GM23248 (cell line): Measurements from ENCODE around the gene RFTN1. TPM values are rescaled to one million over a fixed set of nuclear protein-coding genes. Genes with fewer than 3 reads are reported as not detected.

Source experiments
- DNase-seq: peaks from one replicate; pipeline ENCODE4 v3.0.0-alpha.2; 2015
- H2AFZ ChIP-seq: fragments of 200-600 bp; sonication (generic); 2 replicates; pipeline ENCODE4 v1.6.1; 2016; ENCODE audit warnings: antibody characterized with exemption
- H3F3A ChIP-seq: fragments of 200-600 bp; sonication (generic); 2 replicates; pipeline ENCODE4 v1.6.1; 2016; ENCODE audit warnings: mild to moderate bottlenecking, antibody characterized with exemption, mixed run types; ENCODE audit not compliant: insufficient read depth
- H3K27ac ChIP-seq: fragments of 200-600 bp; sonication (generic); 2 replicates; pipeline ENCODE4 v1.5.1; 2016; ENCODE audit warnings: mild to moderate bottlenecking
- H3K27me3 ChIP-seq: fragments of 200-600 bp; sonication (generic); replicated peaks from 2 replicates; pipeline ENCODE4 v1.6.1; 2016; ENCODE audit warnings: mild to moderate bottlenecking; ENCODE audit not compliant: insufficient read depth
- H3K36me3 ChIP-seq: fragments of 200-600 bp; sonication (generic); 2 replicates; pipeline ENCODE4 v1.6.1; 2016; ENCODE audit warnings: low read depth, mild to moderate bottlenecking
- H3K4me1 ChIP-seq: fragments of 200-600 bp; sonication (generic); 2 replicates; pipeline ENCODE4 v1.6.1; 2016; ENCODE audit warnings: mild to moderate bottlenecking; ENCODE audit not compliant: insufficient read depth
- H3K4me2 ChIP-seq: fragments of 200-600 bp; sonication (generic); one replicate; pipeline ENCODE4 v1.6.1; 2016; ENCODE audit warnings: mild to moderate bottlenecking; ENCODE audit not compliant: unreplicated experiment
- H3K4me3 ChIP-seq: fragments of 200-600 bp; sonication (generic); 2 replicates; pipeline ENCODE4 v1.5.1; 2016; ENCODE audit warnings: mild to moderate bottlenecking
- H3K79me2 ChIP-seq: fragments of 200-600 bp; sonication (generic); 2 replicates; pipeline ENCODE4 v1.6.1; 2016; ENCODE audit warnings: mild to moderate bottlenecking; ENCODE audit not compliant: insufficient read depth
- H3K9ac ChIP-seq: fragments of 200-600 bp; sonication (generic); 2 replicates; pipeline ENCODE4 v1.6.1; 2016; ENCODE audit warnings: mild to moderate bottlenecking
- H3K9me2 ChIP-seq: fragments of 200-600 bp; sonication (generic); 2 replicates; pipeline ENCODE4 v1.6.1; 2016; ENCODE audit warnings: mixed run types, mild to moderate bottlenecking, moderate library complexity; ENCODE audit not compliant: insufficient read depth
- H3K9me3 ChIP-seq: fragments of 200-600 bp; sonication (generic); one replicate; pipeline ENCODE4 v1.6.1; 2017; ENCODE audit warnings: low read depth
- H4K20me1 ChIP-seq: fragments of 200-600 bp; sonication (generic); 2 replicates; pipeline ENCODE4 v1.6.0; 2016; ENCODE audit not compliant: insufficient read depth
- EZH2 ChIP-seq: fragments of 200-600 bp; sonication (generic); IDR thresholded peaks from 2 replicates; pipeline ENCODE4 v1.6.1; 2018; ENCODE audit warnings: antibody characterized with exemption, mild to moderate bottlenecking; ENCODE audit not compliant: insufficient read depth, poor library complexity, severe bottlenecking
- EZH2phosphoT487 ChIP-seq: fragments of 200-600 bp; sonication (generic); IDR thresholded peaks from 2 replicates; pipeline ENCODE4 v1.6.1; 2018; ENCODE audit warnings: antibody characterized with exemption, moderate library complexity, mild to moderate bottlenecking, low read depth; ENCODE audit not compliant: insufficient read depth
- WGBS, 2 experiments: methylation state at CpG; one replicate each; pipeline ENCODE4 v1.1.6; 2015 to 2017; ENCODE audit warnings: low lambda C conversion rate in 2 of 2, low coverage in 1 of 2; ENCODE audit errors: missing lambda C conversion rate in 2 of 2; 5-methylcytosine and 5-hydroxymethylcytosine counted together
- in situ Hi-C: fragments of 300-500 bp; cut with MboI; formaldehyde crosslinking; loops from 2 replicates; pipeline ENCODE4 v1.15.0; 2020
- polyA plus RNA-seq: library from polyadenylated mRNA; unstranded; fragments of >200 nt; fragmentation: Nextera tagmentation; extraction: Ambion mirVana; gene quantifications from 2 replicates; pipeline ENCODE4 v1.2.1, GENCODE V29; 2016
- total RNA-seq: library from RNA; depleted of rRNA; stranded (reverse); fragments of >200 nt; shearing (Covaris generic); gene quantifications from 2 replicates; pipeline ENCODE4 v1.2.3, GENCODE V29; 2014

RFTN1 gene
- total and polyA plus RNA-seq, 2 experiments from 2014 or later: 43.1 to 77.7 TPM

DNA sequence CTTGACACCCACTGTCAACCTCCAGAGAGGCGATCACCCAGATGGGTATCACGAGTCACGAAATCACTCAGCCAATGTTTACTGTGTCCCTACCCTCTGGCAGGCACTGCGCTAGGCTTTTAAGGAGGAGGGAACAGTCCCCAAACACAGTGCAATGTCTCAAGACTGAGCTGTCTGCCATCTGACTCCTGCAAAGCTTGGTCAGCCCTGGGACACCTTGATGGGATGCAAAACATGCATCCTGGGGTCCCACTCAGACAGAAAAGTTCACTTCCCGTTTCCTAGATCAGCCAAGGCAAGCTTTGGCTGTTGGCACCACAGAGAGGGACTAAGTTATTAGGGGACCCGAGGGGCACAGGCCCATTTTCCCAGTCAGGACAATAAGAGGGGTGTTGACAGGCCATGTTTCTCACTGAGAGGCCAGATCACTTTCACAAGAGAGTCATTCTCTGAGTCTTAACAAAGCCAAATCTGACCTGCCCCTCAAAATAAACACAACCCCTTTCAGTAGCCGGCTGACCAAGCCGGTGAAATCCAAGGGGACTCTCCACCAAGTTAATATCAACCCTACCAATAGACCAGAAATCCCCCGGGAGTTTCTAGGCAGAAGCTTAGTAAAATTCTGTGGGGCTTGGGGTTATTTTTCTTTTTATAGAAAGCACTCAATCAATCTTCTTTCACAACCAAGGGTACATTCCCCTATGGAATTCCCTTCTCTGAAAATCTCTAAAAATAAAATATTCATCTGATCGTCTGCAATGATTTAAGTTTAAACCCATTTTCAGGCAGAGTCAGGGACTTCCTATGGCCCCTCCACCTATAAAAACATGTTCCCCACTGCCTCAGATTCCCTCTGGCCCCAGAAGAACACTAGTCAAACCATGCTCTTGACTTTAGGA is 3.5 kb downstream of the RFTN1 start:
- TF ChIP-seq EZH2 (no peak), EZH2phosphoT487 (no peak)
- H3K4me3 ChIP-seq: no peak overlapping the region
- no peak for DNase-seq
- H3K9me2 ChIP-seq: no peaks in the 10 kb centered on the region
- no peaks in the 10 kb centered on the region for H3K27me3 ChIP-seq
- no peaks in the 10 kb centered on the region for H3K36me3 ChIP-seq
- no peak overlapping the region for H3K27ac ChIP-seq
- no peaks in the 10 kb centered on the region for H3K9me3 ChIP-seq
- no peak overlapping the region for H2AFZ ChIP-seq
- H3K4me1 ChIP-seq: peaks cover 25% of the 10 kb centered on the region
- peaks cover 72% of the 10 kb centered on the region for H3K79me2 ChIP-seq
- H3F3A ChIP-seq: peaks cover 27% of the 10 kb centered on the region
- H3K4me2 ChIP-seq: no peak overlapping the region
- WGBS, 2 experiments: 86 to 87% methylated on average over 10 of the region's 10 CpGs
- in situ Hi-C loops: loop anchor here (10.0 kb wide), 1 partner anchor 205 kb away; no protein-coding TSS in a partner anchor
- no peak overlapping the region for H3K9ac ChIP-seq
- H4K20me1 ChIP-seq: peaks cover 8% of the 10 kb centered on the region

DNA sequence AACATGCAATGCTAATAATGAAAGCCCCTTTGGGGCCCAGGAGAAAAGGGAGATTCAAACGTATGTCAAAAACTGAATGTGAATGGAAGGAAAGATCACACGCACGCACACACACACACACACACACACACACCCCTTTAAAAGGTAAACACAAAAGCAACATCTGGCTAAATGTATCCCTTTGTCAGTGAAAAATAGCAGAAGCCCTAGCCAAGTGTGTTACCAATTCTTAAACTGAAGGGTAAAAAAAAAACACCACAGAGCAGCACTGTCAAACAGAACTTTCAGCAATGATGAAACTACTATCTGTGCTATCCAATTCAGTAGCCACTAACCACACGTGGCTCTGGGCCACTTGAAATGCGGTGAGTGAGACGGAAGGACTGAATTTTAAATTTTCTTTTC is 4.9 kb downstream of the RFTN1 start:
- Histone ChIP-seq H3K9me3 (no peaks in the 10 kb centered on the region), H3K27ac (no peak overlapping the region), H3K9ac (no peak overlapping the region), H2AFZ (no peak overlapping the region), H3K27me3 (no peaks in the 10 kb centered on the region), H4K20me1 (peaks cover 8% of the 10 kb centered on the region), H3K4me2 (no peak overlapping the region), H3F3A (peaks cover 27% of the 10 kb centered on the region), H3K9me2 (no peaks in the 10 kb centered on the region), H3K79me2 (peaks cover 81% of the 10 kb centered on the region), H3K4me1 (peaks cover 25% of the 10 kb centered on the region), H3K4me3 (no peak overlapping the region), H3K36me3 (no peaks in the 10 kb centered on the region)
- in situ Hi-C loops: no loop called here
- WGBS, 2 experiments: 45 to 52% methylated on average over 6 of the region's 6 CpGs
- DNase-seq: peak; percentile 51
- no peak for TF ChIP-seq EZH2phosphoT487
- no peak for TF ChIP-seq EZH2

DNA sequence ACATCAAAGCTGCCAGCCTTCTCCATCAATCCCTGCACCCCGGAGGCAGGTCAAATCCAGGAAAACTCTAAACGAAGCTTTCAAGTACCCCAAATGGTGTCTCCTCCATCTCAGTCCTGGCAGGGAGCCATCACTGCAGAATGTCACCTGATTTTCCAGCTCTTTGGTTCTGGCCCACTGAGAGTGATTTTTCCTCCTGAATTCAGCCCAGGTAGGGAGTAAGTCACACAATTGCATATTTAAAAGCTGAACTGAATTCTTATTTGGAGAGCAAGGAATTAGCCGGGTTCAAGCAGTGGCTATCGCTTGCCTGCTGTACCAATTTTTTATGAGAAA is 5.3 kb downstream of the RFTN1 start:
- in situ Hi-C loops: no loop called here
- H4K20me1 ChIP-seq: peaks cover 8% of the 10 kb centered on the region
- no peak overlapping the region for H3K4me3 ChIP-seq
- no peaks in the 10 kb centered on the region for H3K36me3 ChIP-seq
- peaks cover 25% of the 10 kb centered on the region for H3K4me1 ChIP-seq
- WGBS, 2 experiments: 95 to 98% methylated on average over 4 of the region's 4 CpGs
- no peak overlapping the region for H3K9ac ChIP-seq
- H3K9me3 ChIP-seq: no peaks in the 10 kb centered on the region
- no peak overlapping the region for H3K27ac ChIP-seq
- no peak for TF ChIP-seq EZH2phosphoT487
- TF ChIP-seq EZH2: no peak
- H3K27me3 ChIP-seq: no peaks in the 10 kb centered on the region
- no peak for DNase-seq
- peaks cover 27% of the 10 kb centered on the region for H3F3A ChIP-seq
- H3K79me2 ChIP-seq: peaks cover 85% of the 10 kb centered on the region
- no peak overlapping the region for H2AFZ ChIP-seq
- H3K4me2 ChIP-seq: no peak overlapping the region
- H3K9me2 ChIP-seq: no peaks in the 10 kb centered on the region

DNA sequence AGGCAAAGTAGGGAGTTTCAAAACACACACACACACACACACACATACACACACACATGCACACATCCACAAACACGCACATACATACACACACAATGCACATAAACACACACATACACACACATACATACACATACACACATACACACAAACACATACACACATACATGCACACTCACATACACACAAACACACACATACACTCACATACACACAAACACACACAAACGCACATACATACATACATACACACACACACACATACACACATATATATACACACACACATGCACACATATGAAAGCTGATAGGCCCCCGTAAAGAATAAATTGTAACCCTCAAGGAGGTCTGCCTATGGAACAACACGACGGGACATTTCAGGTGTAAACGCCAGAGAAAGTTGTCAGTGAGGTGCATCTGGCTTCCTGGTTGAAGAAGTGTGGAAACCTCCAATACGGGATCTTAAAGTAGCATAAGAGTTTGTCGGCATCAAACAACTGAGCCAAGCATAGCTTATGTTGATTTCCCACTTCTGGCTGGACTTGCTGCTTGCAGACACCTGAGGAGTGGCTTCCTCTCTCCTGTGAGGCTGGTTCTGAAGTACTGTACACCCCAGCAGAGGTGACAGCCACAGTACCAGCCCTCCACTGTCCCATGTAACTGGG is 5.8 kb downstream of the RFTN1 start:
- Histone ChIP-seq H3K4me3 (no peak overlapping the region), H3K4me2 (no peak overlapping the region), H2AFZ (no peak overlapping the region), H4K20me1 (peaks cover 8% of the 10 kb centered on the region), H3F3A (peaks cover 27% of the 10 kb centered on the region), H3K9ac (no peak overlapping the region), H3K79me2 (peaks cover 90% of the 10 kb centered on the region), H3K9me2 (no peaks in the 10 kb centered on the region), H3K36me3 (no peaks in the 10 kb centered on the region), H3K27ac (no peak overlapping the region), H3K4me1 (peaks cover 25% of the 10 kb centered on the region), H3K27me3 (no peaks in the 10 kb centered on the region), H3K9me3 (no peaks in the 10 kb centered on the region)
- DNase-seq: no peak
- no peak for TF ChIP-seq EZH2
- TF ChIP-seq EZH2phosphoT487: no peak
- in situ Hi-C loops: no loop called here
- 98% methylated on average over 8 of the region's 8 CpGs for WGBS, 2 experiments
